Ishikawa (cell line): Measurements from ENCODE around the gene APOBEC4.

ENCODE experiments used
- CEBPB ChIP-seq: IDR thresholded peaks from 2 replicates; pipeline ENCODE4 v1.6.1; 2012
- CREB1 ChIP-seq: IDR thresholded peaks from 2 replicates; pipeline ENCODE4 v1.6.1; 2012; ENCODE audit warnings: low read depth
- EP300 ChIP-seq: IDR thresholded peaks from 2 replicates; pipeline ENCODE4 v1.6.1; 2012; ENCODE audit warnings: borderline replicate concordance
- FOXM1 ChIP-seq: IDR thresholded peaks from 2 replicates; pipeline ENCODE4 v1.6.1; 2012; ENCODE audit warnings: low read depth, borderline replicate concordance
- MAX ChIP-seq: IDR thresholded peaks from 2 replicates; pipeline ENCODE4 v1.6.1; 2012
- NFIC ChIP-seq: IDR thresholded peaks from 2 replicates; pipeline ENCODE4 v1.6.1; 2012
- RAD21 ChIP-seq: IDR thresholded peaks from 2 replicates; pipeline ENCODE4 v1.6.1; 2012; ENCODE audit warnings: low read depth
- TAF1 ChIP-seq: IDR thresholded peaks from 2 replicates; pipeline ENCODE4 v1.6.1; 2012; ENCODE audit warnings: low read depth, mild to moderate bottlenecking
- TCF12 ChIP-seq: IDR thresholded peaks from 2 replicates; pipeline ENCODE4 v1.6.1; 2012; ENCODE audit warnings: low read depth
- TEAD4 ChIP-seq: IDR thresholded peaks from 2 replicates; pipeline ENCODE4 v1.6.1; 2012
- USF1 ChIP-seq: IDR thresholded peaks from 2 replicates; pipeline ENCODE4 v1.6.1; 2012
- YY1 ChIP-seq: IDR thresholded peaks from 2 replicates; pipeline ENCODE4 v1.6.1; 2012; ENCODE audit warnings: low read depth
- ZBTB7A ChIP-seq: IDR thresholded peaks from 2 replicates; pipeline ENCODE4 v1.6.1; 2012; ENCODE audit warnings: low read depth
- TF ChIP-seq, protein P1 (sequence below): IDR thresholded peaks from 2 replicates; pipeline ENCODE4 v1.6.1; 2012; ENCODE audit warnings: low read depth, mild to moderate bottlenecking

DNA sequence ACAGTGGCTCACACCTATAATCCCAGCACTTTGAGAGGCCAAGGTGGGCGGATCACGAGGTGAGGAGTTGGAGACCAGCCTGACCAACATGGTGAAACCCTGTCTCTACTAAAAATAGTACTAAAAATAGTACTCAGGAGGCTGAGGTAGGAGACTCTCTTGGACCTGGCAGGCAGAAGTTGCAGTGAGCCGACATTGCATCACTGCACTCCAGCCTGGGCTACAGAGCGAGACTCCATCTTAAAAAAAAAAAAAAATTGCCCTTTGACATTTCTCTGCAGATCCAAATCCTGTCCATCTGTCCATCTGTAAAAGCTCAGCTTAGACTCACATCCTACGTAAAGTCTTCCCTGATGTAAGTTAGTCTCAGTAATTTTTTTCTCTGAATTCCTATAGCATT is 56.6 kb downstream of the APOBEC4 start:
- TF ChIP-seq EP300, result no peak
- TF ChIP-seq TAF1, result no peak
- TF ChIP-seq NFIC, result no peak
- TF ChIP-seq MAX, result no peak
- TF ChIP-seq FOXM1, result no peak
- TF ChIP-seq CEBPB, result no peak
- TF ChIP-seq YY1, result no peak
- TF ChIP-seq, protein P1, sequence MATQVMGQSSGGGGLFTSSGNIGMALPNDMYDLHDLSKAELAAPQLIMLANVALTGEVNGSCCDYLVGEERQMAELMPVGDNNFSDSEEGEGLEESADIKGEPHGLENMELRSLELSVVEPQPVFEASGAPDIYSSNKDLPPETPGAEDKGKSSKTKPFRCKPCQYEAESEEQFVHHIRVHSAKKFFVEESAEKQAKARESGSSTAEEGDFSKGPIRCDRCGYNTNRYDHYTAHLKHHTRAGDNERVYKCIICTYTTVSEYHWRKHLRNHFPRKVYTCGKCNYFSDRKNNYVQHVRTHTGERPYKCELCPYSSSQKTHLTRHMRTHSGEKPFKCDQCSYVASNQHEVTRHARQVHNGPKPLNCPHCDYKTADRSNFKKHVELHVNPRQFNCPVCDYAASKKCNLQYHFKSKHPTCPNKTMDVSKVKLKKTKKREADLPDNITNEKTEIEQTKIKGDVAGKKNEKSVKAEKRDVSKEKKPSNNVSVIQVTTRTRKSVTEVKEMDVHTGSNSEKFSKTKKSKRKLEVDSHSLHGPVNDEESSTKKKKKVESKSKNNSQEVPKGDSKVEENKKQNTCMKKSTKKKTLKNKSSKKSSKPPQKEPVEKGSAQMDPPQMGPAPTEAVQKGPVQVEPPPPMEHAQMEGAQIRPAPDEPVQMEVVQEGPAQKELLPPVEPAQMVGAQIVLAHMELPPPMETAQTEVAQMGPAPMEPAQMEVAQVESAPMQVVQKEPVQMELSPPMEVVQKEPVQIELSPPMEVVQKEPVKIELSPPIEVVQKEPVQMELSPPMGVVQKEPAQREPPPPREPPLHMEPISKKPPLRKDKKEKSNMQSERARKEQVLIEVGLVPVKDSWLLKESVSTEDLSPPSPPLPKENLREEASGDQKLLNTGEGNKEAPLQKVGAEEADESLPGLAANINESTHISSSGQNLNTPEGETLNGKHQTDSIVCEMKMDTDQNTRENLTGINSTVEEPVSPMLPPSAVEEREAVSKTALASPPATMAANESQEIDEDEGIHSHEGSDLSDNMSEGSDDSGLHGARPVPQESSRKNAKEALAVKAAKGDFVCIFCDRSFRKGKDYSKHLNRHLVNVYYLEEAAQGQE, result no peak
- TF ChIP-seq CREB1, result no peak
- TF ChIP-seq RAD21, result no peak
- no peak for TF ChIP-seq TCF12
- no peak for TF ChIP-seq ZBTB7A
- TF ChIP-seq TEAD4, result no peak
- TF ChIP-seq USF1, result no peak
